ENCODE measurements around the gene ZSWIM7.

GRCh38 chr17:15967706-15968399 is 31.7 kb downstream of the ZSWIM7 start:
- no peak for TF ChIP-seq POLR2A (IDR thresholded peaks at IDR 0.05)
- TF ChIP-seq CTCF (IDR thresholded peaks at IDR 0.05), result no peak

All from testis (tissue), 2 donors.